HepG2 (cell line): ENCODE measurements around the gene NKAIN2.

ENCODE experiments used
- EZH2 ChIP-seq: conservative IDR thresholded peaks from 2 replicates; pipeline ENCODE4 v1.6.1; 2012; ENCODE audit warnings: mild to moderate bottlenecking, low read depth, low read length, moderate library complexity
- FIP1L1 ChIP-seq: fragments of 200-400 bp; formaldehyde crosslinking; IDR thresholded peaks from 2 replicates; pipeline ENCODE4 v1.6.1; 2018; ENCODE audit warnings: low read depth, mild to moderate bottlenecking, low read length, moderate library complexity, borderline replicate concordance; ENCODE audit not compliant: insufficient read depth
- HNRNPH1 ChIP-seq: fragments of 200-400 bp; formaldehyde crosslinking; optimal IDR thresholded peaks from 2 replicates; pipeline ENCODE3; 2017; ENCODE audit warnings: mild to moderate bottlenecking, low read depth, low read length
- JUN ChIP-seq: sonication (generic); formaldehyde crosslinking; IDR thresholded peaks from 2 replicates; pipeline ENCODE4 v1.4.0; 2020; ENCODE audit warnings: mild to moderate bottlenecking, missing genetic modification reagents
- JUND ChIP-seq: sonication (generic); formaldehyde crosslinking; IDR thresholded peaks from 2 replicates; pipeline ENCODE4 v1.8.0; 2022; ENCODE audit warnings: mild to moderate bottlenecking, missing genetic modification reagents
- NR2C2 ChIP-seq: sonication (generic); formaldehyde crosslinking; IDR thresholded peaks from 2 replicates; pipeline ENCODE4 v1.4.0; 2020; ENCODE audit warnings: missing genetic modification reagents, mild to moderate bottlenecking, moderate library complexity, borderline replicate concordance
- PRDM15 ChIP-seq: sonication (generic); formaldehyde crosslinking; IDR thresholded peaks from 2 replicates; pipeline ENCODE4 v1.4.0; 2020; ENCODE audit warnings: missing genetic modification reagents
- RAD21 ChIP-seq: fragments of 450-650 bp; formaldehyde crosslinking; IDR thresholded peaks from 2 replicates; pipeline ENCODE4 v1.5.0; 2020; ENCODE audit warnings: mild to moderate bottlenecking
- ZNF207 ChIP-seq: fragments of 450-650 bp; IDR thresholded peaks from 2 replicates; pipeline ENCODE4 v1.6.1; 2016; ENCODE audit warnings: antibody characterized with exemption, borderline replicate concordance
- ZNF674 ChIP-seq: sonication (generic); formaldehyde crosslinking; IDR thresholded peaks from 2 replicates; pipeline ENCODE4 v1.5.0; 2020; ENCODE audit warnings: low read depth, mild to moderate bottlenecking, missing genetic modification reagents
- TF ChIP-seq, protein P1 (sequence below): sonication (generic); formaldehyde crosslinking; IDR thresholded peaks from 2 replicates; pipeline ENCODE4 v1.5.0; 2020; ENCODE audit warnings: mild to moderate bottlenecking, missing genetic modification reagents, moderate library complexity
- TF ChIP-seq, protein P2 (sequence below): sonication (generic); formaldehyde crosslinking; IDR thresholded peaks from 2 replicates; pipeline ENCODE4 v1.9.0; 2021; ENCODE audit warnings: missing genetic modification reagents, borderline replicate concordance

DNA sequence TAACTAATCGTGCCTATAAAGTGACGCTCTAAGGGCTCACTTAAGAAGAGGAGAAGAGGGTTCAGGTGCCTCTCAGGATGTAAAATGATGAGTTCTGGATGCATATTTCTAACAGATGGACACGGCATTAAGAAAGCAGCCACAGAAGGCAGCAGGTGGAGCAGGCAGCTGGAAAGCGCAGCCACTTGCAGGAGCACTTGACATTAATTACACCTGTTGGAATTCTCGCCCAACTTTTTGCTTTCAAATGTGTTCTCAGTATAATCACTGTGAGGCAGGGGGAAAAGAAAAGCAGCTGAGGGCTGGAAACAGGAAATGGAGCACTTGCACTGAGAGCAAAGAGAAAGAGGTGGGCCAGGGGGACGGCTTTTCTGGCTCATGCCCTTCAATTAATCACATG lies 164.2 kb downstream of the NKAIN2 start:
- TF ChIP-seq JUN (CRISPR knock-in tag), result no peak
- no peak for TF ChIP-seq FIP1L1
- TF ChIP-seq, protein P1, sequence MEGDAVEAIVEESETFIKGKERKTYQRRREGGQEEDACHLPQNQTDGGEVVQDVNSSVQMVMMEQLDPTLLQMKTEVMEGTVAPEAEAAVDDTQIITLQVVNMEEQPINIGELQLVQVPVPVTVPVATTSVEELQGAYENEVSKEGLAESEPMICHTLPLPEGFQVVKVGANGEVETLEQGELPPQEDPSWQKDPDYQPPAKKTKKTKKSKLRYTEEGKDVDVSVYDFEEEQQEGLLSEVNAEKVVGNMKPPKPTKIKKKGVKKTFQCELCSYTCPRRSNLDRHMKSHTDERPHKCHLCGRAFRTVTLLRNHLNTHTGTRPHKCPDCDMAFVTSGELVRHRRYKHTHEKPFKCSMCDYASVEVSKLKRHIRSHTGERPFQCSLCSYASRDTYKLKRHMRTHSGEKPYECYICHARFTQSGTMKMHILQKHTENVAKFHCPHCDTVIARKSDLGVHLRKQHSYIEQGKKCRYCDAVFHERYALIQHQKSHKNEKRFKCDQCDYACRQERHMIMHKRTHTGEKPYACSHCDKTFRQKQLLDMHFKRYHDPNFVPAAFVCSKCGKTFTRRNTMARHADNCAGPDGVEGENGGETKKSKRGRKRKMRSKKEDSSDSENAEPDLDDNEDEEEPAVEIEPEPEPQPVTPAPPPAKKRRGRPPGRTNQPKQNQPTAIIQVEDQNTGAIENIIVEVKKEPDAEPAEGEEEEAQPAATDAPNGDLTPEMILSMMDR (CRISPR knock-in tag), result no peak
- TF ChIP-seq, protein P2, sequence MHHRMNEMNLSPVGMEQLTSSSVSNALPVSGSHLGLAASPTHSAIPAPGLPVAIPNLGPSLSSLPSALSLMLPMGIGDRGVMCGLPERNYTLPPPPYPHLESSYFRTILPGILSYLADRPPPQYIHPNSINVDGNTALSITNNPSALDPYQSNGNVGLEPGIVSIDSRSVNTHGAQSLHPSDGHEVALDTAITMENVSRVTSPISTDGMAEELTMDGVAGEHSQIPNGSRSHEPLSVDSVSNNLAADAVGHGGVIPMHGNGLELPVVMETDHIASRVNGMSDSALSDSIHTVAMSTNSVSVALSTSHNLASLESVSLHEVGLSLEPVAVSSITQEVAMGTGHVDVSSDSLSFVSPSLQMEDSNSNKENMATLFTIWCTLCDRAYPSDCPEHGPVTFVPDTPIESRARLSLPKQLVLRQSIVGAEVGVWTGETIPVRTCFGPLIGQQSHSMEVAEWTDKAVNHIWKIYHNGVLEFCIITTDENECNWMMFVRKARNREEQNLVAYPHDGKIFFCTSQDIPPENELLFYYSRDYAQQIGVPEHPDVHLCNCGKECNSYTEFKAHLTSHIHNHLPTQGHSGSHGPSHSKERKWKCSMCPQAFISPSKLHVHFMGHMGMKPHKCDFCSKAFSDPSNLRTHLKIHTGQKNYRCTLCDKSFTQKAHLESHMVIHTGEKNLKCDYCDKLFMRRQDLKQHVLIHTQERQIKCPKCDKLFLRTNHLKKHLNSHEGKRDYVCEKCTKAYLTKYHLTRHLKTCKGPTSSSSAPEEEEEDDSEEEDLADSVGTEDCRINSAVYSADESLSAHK, result no peak
- no peak for TF ChIP-seq NR2C2 (CRISPR knock-in tag)
- TF ChIP-seq RAD21, result no peak
- TF ChIP-seq HNRNPH1, result no peak
- TF ChIP-seq EZH2, result no peak
- TF ChIP-seq ZNF674 (CRISPR knock-in tag), result no peak
- no peak for TF ChIP-seq ZNF207
- TF ChIP-seq JUND, result no peak
- no peak for TF ChIP-seq PRDM15 (CRISPR knock-in tag)
